PFSK-1 (cell line): ENCODE measurements around the gene MIS18A.

Source experiments
- POLR2AphosphoS5 ChIP-seq: IDR thresholded peaks from 2 replicates; pipeline ENCODE4 v1.6.1; 2012; ENCODE audit warnings: low read depth, mild to moderate bottlenecking, control low read depth, low read length, moderate library complexity
- SIN3A ChIP-seq: IDR thresholded peaks from 2 replicates; pipeline ENCODE4 v1.6.1; 2012; ENCODE audit warnings: mild to moderate bottlenecking, low read length, moderate library complexity, borderline replicate concordance; ENCODE audit not compliant: insufficient read depth
- TAF1 ChIP-seq: IDR thresholded peaks from 2 replicates; pipeline ENCODE4 v1.6.1; 2012; ENCODE audit warnings: low read length, control low read depth, borderline replicate concordance; ENCODE audit not compliant: insufficient read depth

GRCh38 chr21:32316361-32317215, 37.7 kb upstream of the MIS18A start:
- TF ChIP-seq SIN3A: no peak
- no peak for TF ChIP-seq POLR2AphosphoS5
- no peak for TF ChIP-seq TAF1
